NCI-H1930 (cell line): ENCODE data around the gene EXTL1.
"Not testable (repeated sequence)": the region's sequence is repeated elsewhere in the genome, so short reads cannot be mapped to it uniquely, and the experiment has no call there.

ENCODE experiments used
- DNase-seq, 2 experiments: peaks; one replicate each; lab custom pipeline; 2025; lab: John Stamatoyannopoulos, UW

EXTL1 gene, protein sequence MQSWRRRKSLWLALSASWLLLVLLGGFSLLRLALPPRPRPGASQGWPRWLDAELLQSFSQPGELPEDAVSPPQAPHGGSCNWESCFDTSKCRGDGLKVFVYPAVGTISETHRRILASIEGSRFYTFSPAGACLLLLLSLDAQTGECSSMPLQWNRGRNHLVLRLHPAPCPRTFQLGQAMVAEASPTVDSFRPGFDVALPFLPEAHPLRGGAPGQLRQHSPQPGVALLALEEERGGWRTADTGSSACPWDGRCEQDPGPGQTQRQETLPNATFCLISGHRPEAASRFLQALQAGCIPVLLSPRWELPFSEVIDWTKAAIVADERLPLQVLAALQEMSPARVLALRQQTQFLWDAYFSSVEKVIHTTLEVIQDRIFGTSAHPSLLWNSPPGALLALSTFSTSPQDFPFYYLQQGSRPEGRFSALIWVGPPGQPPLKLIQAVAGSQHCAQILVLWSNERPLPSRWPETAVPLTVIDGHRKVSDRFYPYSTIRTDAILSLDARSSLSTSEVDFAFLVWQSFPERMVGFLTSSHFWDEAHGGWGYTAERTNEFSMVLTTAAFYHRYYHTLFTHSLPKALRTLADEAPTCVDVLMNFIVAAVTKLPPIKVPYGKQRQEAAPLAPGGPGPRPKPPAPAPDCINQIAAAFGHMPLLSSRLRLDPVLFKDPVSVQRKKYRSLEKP

GRCh38 chr1:26021647-26022403, at the start of gene EXTL1:
Gene EXTL1, plus strand, starts transcription at chr1:26021775. Its CDS starts 872 bp downstream, at chr1:26022647.
- no peak for DNase-seq

GRCh38 chr1:25971811-25972180, 49.8 kb upstream of the EXTL1 start:
- DNase-seq = no peak

DNA sequence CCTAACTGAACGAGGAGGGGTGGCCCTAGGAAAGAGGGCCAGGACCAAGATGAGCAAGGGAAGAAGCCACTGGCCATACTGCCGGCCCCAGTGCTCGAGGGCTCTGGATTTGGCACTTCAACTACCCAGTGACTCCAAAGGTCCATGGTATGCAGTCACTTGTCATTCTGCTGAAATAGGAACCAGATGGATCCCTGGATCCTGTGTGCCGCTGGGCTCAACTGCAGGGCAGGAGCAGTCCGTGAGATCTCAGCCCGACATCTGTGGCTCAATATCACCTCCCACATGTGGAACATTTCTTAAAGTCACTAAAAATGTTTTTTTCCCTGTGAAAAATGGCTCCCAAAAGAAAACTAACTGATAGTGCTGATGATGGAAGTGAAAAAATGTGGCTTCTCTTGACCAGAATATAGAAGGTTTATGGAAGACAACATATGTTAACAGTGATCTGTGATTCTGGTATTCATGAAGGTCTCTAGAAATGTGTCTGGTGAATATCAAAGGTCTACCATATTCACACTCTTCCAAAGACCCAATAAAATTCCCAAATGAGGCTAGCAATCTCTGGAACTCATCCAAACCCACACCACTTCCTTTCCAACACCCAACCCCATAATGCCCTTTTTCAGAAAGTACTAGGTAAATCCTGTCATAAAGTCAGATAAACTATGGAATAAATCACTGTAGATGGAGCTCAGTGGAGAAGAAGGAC, 47.8 kb upstream of the EXTL1 start:
- DNase-seq = no peak

- no peak for DNase-seq
Measured at GRCh38 chr1:25977801-25978200, 43.8 kb upstream of the EXTL1 start.

DNA sequence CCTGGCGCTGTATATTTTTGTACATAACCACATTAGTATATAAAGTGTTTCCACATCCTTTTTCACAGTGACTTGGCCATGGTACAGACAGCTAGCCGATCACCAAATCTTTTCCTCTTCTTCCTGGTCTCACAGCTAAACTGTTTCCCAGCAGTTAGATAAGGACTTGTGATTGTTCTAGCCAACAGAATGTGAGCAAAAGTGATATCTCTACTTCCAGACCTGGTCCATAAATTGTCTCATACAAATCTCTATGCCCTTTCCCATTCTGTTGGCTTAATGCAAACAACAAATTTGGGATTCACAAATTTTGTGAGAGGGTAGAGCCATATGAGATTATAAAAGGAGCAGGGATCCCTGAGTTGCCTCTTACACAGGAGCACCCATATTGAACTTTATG, 43.2 kb upstream of the EXTL1 start:
- no peak for DNase-seq

GRCh38 chr1:25979210-25979609, 42.4 kb upstream of the EXTL1 start:
- DNase-seq = no peak

DNA sequence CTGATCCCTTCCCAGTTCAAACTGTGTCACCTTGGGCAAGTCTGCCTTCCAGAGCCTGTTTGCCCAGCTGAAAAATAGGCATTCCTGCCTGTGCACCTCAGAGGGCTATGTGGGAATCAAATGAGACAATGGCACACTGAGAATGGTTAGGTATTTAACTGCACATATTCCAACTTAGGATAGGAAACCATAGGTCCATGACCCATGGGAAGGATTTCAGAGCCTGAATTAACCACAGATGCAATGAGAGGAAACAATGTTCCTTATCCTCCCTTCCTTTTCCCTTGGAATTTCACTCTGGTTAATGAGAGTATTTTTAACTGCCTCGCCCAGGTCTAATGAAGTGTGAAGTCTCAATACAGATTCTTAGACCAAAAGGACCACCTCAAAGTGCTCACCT, 36.4 kb upstream of the EXTL1 start:
- no peak for DNase-seq

DNA sequence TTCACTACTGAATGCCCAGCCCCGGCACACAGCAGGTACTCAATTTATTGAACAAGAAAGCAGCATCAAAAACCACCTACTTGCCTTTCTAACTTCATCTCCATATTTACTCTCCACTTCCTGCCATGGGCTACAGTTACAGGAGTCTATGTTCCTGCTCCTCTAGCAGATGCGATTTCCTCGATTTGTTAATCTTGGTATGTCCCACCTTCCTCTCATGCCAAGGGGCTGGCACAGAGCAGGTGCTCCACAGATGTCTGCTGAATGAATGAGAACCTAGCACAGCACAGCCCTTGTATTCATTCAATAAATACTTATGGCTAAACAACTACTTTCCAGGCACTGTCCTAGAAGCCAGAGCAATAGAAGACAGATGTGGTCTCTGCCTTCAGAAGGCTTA, 35.9 kb upstream of the EXTL1 start:
- DNase-seq = no peak

GRCh38 chr1:25986773-25987172, 34.8 kb upstream of the EXTL1 start:
- DNase-seq = not testable (repeated sequence)

DNA sequence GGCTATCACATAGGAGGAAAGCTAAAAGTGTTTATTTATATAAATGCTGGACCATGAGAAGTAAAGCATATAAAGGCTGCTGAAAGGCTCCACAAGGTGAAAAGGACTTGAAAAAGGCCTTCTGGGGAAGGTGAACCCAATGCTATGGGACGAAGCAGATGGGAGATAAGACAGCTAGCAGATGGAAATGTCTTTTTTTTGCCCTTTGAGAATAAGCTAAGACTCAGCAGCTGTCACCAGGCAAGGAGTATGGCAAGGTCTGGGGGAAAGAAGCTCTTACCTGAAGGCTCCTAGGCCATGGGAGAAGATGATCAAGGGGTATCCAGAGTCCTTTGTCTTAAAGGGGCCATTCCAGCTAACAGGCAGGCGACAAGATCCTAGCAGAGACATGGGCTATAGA, 33.6 kb upstream of the EXTL1 start:
- no peak for DNase-seq

- no peak for DNase-seq
Measured at GRCh38 chr1:25989440-25990234, 31.9 kb upstream of the EXTL1 start.

GRCh38 chr1:25990251-25990650, 31.3 kb upstream of the EXTL1 start:
- no peak for DNase-seq

DNA sequence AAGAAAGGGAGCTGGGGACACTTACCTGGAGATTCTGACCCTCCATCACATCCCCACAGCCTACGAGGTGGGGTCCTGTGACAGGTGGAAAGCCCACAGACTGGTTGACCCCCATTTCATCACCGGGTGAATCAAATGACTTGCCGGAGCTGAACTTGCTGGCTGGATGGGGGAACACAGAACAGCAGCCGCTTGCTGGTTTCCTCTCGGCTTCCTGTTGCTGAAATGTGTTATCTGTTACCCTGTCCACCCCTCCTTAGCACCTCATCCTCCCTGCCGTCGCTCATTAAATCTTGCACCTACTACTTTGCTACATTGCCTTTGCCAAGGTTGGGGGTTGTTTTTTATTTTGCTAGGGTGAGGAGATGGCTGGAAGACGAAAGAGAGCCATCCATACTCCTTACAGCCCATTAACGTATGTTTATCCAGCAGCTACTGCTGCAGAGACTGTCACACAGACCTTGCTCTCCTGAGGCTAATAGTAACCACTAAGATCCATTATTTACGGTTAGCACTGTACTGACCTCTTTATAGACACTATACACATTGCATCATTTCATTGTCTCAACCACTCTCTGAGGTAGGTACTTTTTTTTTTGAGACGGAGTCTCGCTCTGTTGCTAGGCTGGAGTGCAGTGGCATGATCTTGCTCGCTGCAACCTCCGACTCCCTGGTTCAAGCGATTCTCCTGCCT, 30.7 kb upstream of the EXTL1 start:
- DNase-seq = no peak

GRCh38 chr1:25991937-25992688, 29.5 kb upstream of the EXTL1 start:
- DNase-seq = no peak

DNA sequence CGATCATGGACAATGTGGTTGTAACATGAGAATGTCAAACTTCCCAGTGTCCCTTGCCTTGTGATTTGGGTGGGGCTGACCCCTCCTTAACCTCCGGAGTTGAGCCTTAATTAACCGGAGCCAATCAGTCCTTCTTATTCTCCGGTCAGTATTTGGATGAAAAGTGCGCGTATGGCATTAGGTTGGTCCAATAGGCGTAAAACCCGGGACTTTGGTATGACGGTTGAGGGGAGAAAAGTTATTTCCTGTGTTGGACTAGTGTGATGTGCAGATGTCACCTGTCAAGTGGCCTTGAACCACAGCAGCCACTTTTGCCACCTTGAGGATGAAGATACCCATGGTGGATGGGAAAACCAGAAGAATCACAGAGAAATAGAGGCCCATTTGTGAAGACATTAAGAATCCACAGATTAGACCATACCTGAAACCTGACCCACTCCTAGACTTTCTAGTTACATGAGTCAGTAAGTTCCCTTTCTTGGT, 28.8 kb upstream of the EXTL1 start:
- no peak for DNase-seq

- DNase-seq = no peak
Measured at GRCh38 chr1:25993197-25993951, 28.2 kb upstream of the EXTL1 start.

- no peak for DNase-seq
Measured at GRCh38 chr1:25994402-25995150, 27.0 kb upstream of the EXTL1 start.
